ENCODE results near the gene TCTN2. TPM values are rescaled to one million over a fixed set of nuclear protein-coding genes. Genes with fewer than 3 reads are reported as not detected.

The TCTN2 gene
- total RNA-seq, 1 experiment from 2014 or later = 12.1 TPM

GRCh38 chr12:123723011-123723410 is 52.1 kb downstream of the TCTN2 start:
- no peaks in the 10 kb centered on the region for H4K20me1 ChIP-seq (ENCODE audit: insufficient read depth)
- TF ChIP-seq FOSL1 (IDR thresholded peaks at IDR 0.05; ENCODE audit: low read depth) (no peak), SIN3A (IDR thresholded peaks at IDR 0.05; ENCODE audit: low read depth) (no peak), ATF3 (IDR thresholded peaks at IDR 0.05) (no peak), EGR1 (IDR thresholded peaks at IDR 0.05; ENCODE audit: low read depth) (no peak), POLR2AphosphoS5 (IDR thresholded peaks at IDR 0.05; ENCODE audit: low read depth, low read length) (no peak), EZH2 (IDR thresholded peaks at IDR 0.05) (no peak), SRF (IDR thresholded peaks at IDR 0.05; ENCODE audit: low read depth) (no peak), CEBPB (IDR thresholded peaks at IDR 0.05; ENCODE audit: low read depth) (no peak), REST (IDR thresholded peaks at IDR 0.05; ENCODE audit: low read depth) (no peak), TCF7L2 (IDR thresholded peaks at IDR 0.05; ENCODE audit: borderline replicate concordance, extremely low read depth, insufficient read depth, insufficient read length) (no peak), POLR2A (IDR thresholded peaks at IDR 0.05; ENCODE audit: borderline replicate concordance, extremely low read depth, insufficient read depth, insufficient read length) (no peak), ZNF274 (IDR thresholded peaks at IDR 0.05; ENCODE audit: low read depth, low read length) (no peak), JUND (IDR thresholded peaks at IDR 0.05) (no peak), ELF1 (IDR thresholded peaks at IDR 0.05; ENCODE audit: borderline replicate concordance, low read depth) (no peak), ZFX (IDR thresholded peaks at IDR 0.05) (no peak), SP1 (IDR thresholded peaks at IDR 0.05; ENCODE audit: low read depth) (no peak), CBX3 (IDR thresholded peaks at IDR 0.05; ENCODE audit: low read depth) (no peak), CTCF (IDR thresholded peaks at IDR 0.05 in 2 of 3, conservative IDR thresholded peaks at IDR 0.05 in 1 of 3; ENCODE audit: borderline replicate concordance in 1 of 3, insufficient read depth in 1 of 3, low read depth in 2 of 3, low read length in 2 of 3) (no peak), ZBTB33 (IDR thresholded peaks at IDR 0.05; ENCODE audit: extremely low read depth, insufficient replicate concordance, low read length) (no peak)
- ChIA-PET RAD21 (ENCODE audit: low non-redundant PET in 1 of 2, low total read pairs in 2 of 2, uncharacterized antibody in 2 of 2, unreplicated experiment in 2 of 2) (no interaction called here), CTCF (no interaction called here), POLR2A (no interaction called here)
- H3K27ac ChIP-seq (ENCODE audit: low read depth, low read length) = no peak overlapping the region
- ATAC-seq = no peak
- no peak overlapping the region for H2AFZ ChIP-seq (ENCODE audit: low read depth, low read length, poor library complexity, severe bottlenecking)
- no peaks in the 10 kb centered on the region for H3K9me2 ChIP-seq (ENCODE audit: insufficient read depth)
- no peak overlapping the region for H3K4me3 ChIP-seq (replicated peaks in 1 of 2; ENCODE audit: low read depth in 1 of 2, low read length in 2 of 2)
- no TSS peak for BruUV-seq (replicated peaks)
- no peaks in the 10 kb centered on the region for H3K79me2 ChIP-seq (ENCODE audit: insufficient read depth, low read length)
- H3K9ac ChIP-seq (ENCODE audit: low read length) = no peak overlapping the region
- H3K4me1 ChIP-seq (ENCODE audit: control insufficient read depth in 1 of 2, insufficient read depth in 2 of 2, low read length in 2 of 2) = no peaks in the 10 kb centered on the region
- H3K4me2 ChIP-seq (ENCODE audit: low read length) = no peak overlapping the region
- intact Hi-C loops (cut with micrococcal nuclease) = no loop called here
- no peaks in the 10 kb centered on the region for H3K9me3 ChIP-seq (ENCODE audit: control insufficient read depth in 1 of 2, insufficient read depth in 1 of 2, low read depth in 1 of 2, low read length in 2 of 2)
- peaks cover 8 to 12% of the 10 kb centered on the region in 2 experiments; a peak in 2 of 4 replicates for H3K36me3 ChIP-seq (ENCODE audit: control insufficient read depth in 1 of 2, insufficient read depth in 2 of 2, low read length in 2 of 2)
- no peak for DNase-seq (ENCODE audit: low read depth, low spot score)
- no peaks in the 10 kb centered on the region for H3K27me3 ChIP-seq (ENCODE audit: insufficient read depth, low read length)

Data from HCT116 (cell line).